Left lung (tissue), 10 donors: ENCODE results near the gene CHCHD3. TPM values are rescaled to one million over a fixed set of nuclear protein-coding genes. Genes with fewer than 3 reads are reported as not detected.

Source experiments
- ATAC-seq: fragments of 200-7000 bp; cut with Tn5 transposase; one replicate; pipeline ENCODE4 v1.9.1; 2020; ENCODE audit warnings: moderate library complexity
- DNase-seq, 4 donors: peaks; one replicate each; pipeline ENCODE4 v3.0.0-alpha.2; 2013 to 2020
- H3K27ac ChIP-seq, 2 donors: fragments of 200-600 bp; sonication (generic) in 1 of 2; one replicate each; pipeline versions ENCODE4 v1.5.0 to v1.8.0; 2020 to 2021
- H3K27me3 ChIP-seq, 2 donors: fragments of 200-600 bp; sonication (generic) in 1 of 2; one replicate each; pipeline versions ENCODE4 v1.5.0 to v1.8.0; 2020 to 2021
- H3K36me3 ChIP-seq, 2 donors: fragments of 200-600 bp; sonication (generic) in 1 of 2; one replicate each; pipeline versions ENCODE4 v1.5.0 to v1.8.0; 2020 to 2021
- H3K4me1 ChIP-seq, 2 donors: fragments of 200-600 bp; one replicate each; pipeline ENCODE4 v1.8.0; 2021
- H3K4me3 ChIP-seq, 2 donors: fragments of 200-600 bp; sonication (generic) in 1 of 2; one replicate each; pipeline versions ENCODE4 v1.5.0 to v1.8.0; 2020 to 2021; ENCODE audit warnings: mild to moderate bottlenecking in 1 of 2
- H3K9me3 ChIP-seq, 2 donors: fragments of 200-600 bp; sonication (generic) in 1 of 2; one replicate each; pipeline versions ENCODE4 v1.5.0 to v1.8.0; 2020 to 2021
- intact Hi-C, 2 donors: fragments of 100-400 bp; cut with DNase I; formaldehyde crosslinking; loops; one replicate each; pipeline versions ENCODE4 v1.11.2 to v1.14.2; 2022
- polyA plus RNA-seq, 6 donors: library from polyadenylated mRNA; unstranded; fragments of 120-200 nt; gene quantifications; one replicate each; pipeline ENCODE4 v1.2.1, GENCODE V29; 2013; ENCODE audit not compliant: insufficient read length in 6 of 6
- total RNA-seq, 2 donors: library from RNA; stranded (reverse); fragmentation: NEBNext Ultra II Directional; extraction: Animal tissue kit (Norgen Biotek cat#: 25700); gene quantifications; one replicate each; pipeline ENCODE4 v1.2.1, GENCODE V29; 2021
- TF ChIP-seq, protein P1 (sequence below), 2 donors: fragments of 200-600 bp; sonication (generic) in 1 of 2; IDR thresholded peaks; one replicate each; pipeline versions ENCODE4 v1.5.0 to v1.8.0; 2021; ENCODE audit warnings: antibody characterized with exemption in 2 of 2
- donor health status: DM: no; HTN: yes; CAD: no.
- donor health status: DM: no; HTN: no; CAD: no.

The CHCHD3 gene
- total and polyA plus RNA-seq, 8 donors = 45.4 to 58.9 (median 54.5) TPM

DNA sequence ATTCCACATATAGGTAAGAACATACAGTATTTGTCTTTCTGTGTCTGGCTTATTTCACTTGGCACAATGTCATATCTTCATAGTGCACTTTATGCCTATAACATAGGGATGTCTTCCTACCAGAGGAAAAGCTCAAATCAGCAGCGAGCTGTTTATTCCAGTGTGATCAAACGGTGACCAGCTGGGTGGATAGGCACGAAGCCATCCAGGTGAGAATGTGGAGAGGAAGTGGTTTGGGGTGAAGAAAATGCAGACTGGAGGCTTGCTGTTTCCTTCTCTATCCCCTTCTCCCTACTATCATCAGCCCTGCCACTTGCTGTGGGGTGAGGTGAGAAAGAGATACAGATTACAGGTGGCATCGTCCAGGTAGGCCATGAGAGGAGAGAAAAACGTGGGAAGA, 52.4 kb downstream of the CHCHD3 start:
- DNase-seq = no peak
- H3K27ac ChIP-seq = no peak overlapping the region
- intact Hi-C loops = no loop called here

DNA sequence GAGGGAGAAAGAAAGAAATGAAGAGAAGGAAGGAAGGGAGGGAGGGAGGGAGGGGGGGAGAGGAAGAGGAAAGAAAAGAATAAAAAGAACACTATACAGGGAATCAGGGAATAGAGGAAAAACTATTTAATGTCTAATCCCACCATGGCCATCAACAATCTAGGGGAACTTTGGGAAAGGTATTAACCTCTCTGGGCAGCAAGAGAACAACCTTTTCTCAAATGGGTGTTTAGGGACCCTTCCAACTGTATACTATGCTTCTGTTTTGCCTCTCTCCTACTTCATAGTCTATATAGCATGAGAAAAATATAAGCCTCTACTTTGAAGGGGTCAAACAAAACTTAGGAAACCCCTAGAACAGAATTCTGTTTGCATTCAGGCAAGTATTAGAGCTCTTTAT, 54.5 kb downstream of the CHCHD3 start:
- ATAC-seq (no peak), DNase-seq (no peak)
- TF ChIP-seq, protein P1, sequence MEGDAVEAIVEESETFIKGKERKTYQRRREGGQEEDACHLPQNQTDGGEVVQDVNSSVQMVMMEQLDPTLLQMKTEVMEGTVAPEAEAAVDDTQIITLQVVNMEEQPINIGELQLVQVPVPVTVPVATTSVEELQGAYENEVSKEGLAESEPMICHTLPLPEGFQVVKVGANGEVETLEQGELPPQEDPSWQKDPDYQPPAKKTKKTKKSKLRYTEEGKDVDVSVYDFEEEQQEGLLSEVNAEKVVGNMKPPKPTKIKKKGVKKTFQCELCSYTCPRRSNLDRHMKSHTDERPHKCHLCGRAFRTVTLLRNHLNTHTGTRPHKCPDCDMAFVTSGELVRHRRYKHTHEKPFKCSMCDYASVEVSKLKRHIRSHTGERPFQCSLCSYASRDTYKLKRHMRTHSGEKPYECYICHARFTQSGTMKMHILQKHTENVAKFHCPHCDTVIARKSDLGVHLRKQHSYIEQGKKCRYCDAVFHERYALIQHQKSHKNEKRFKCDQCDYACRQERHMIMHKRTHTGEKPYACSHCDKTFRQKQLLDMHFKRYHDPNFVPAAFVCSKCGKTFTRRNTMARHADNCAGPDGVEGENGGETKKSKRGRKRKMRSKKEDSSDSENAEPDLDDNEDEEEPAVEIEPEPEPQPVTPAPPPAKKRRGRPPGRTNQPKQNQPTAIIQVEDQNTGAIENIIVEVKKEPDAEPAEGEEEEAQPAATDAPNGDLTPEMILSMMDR (IDR thresholded peaks at IDR 0.05) = no peak
- no peaks in the 10 kb centered on the region for H3K9me3 ChIP-seq
- H3K4me1 ChIP-seq = no peaks in the 10 kb centered on the region
- H3K4me3 ChIP-seq = no peak overlapping the region
- intact Hi-C loops = no loop called here
- H3K27ac ChIP-seq = no peak overlapping the region
- no peaks in the 10 kb centered on the region for H3K27me3 ChIP-seq
- H3K36me3 ChIP-seq = no peaks in the 10 kb centered on the region

More for the DNA sequence above, 52.4 kb downstream of the CHCHD3 start:
- Histone ChIP-seq H3K27me3 (no peaks in the 10 kb centered on the region), H3K36me3 (no peaks in the 10 kb centered on the region), H3K4me3 (no peak overlapping the region), H3K9me3 (no peaks in the 10 kb centered on the region), H3K4me1 (no peaks in the 10 kb centered on the region)
- ATAC-seq = no peak
- TF ChIP-seq, protein P1 (IDR thresholded peaks at IDR 0.05) = no peak

DNA sequence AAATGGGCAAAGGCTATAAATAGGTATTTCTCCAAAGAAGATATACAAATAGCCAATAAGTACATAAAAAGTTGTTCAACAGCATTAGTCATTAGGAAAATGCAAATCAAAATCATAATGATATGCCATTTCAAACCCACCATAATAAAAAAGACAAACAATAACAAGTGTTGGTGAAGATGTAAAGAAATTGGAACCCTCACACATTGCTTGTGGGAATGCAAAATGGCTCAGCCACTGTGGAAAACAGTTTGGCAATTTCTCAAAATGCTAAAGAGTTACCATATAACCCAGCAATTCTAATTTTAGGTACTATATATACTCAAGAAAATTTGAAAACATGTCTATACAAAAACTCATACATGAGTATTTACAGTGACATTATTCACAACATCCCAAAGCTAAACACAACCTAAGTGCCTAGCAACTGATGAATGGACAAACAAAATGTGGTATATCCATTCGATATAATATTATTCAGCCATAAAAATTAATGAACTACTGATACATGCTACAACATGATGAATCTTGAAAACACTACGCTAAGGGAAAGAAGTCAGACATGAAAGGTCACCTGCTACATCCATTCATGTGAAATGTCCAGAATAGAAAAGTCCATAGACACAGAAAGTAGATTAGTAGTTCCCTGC, 55.6 kb downstream of the CHCHD3 start:
- Histone ChIP-seq H3K4me3 (no peak overlapping the region), H3K27ac (no peak overlapping the region), H3K36me3 (peaks cover 0 to 9% of the 10 kb centered on the region in 2 donors), H3K9me3 (no peaks in the 10 kb centered on the region), H3K27me3 (no peaks in the 10 kb centered on the region), H3K4me1 (no peaks in the 10 kb centered on the region)
- TF ChIP-seq, protein P1 (IDR thresholded peaks at IDR 0.05) = no peak
- ATAC-seq (no peak), DNase-seq (no peak)
- intact Hi-C loops = no loop called here

DNA sequence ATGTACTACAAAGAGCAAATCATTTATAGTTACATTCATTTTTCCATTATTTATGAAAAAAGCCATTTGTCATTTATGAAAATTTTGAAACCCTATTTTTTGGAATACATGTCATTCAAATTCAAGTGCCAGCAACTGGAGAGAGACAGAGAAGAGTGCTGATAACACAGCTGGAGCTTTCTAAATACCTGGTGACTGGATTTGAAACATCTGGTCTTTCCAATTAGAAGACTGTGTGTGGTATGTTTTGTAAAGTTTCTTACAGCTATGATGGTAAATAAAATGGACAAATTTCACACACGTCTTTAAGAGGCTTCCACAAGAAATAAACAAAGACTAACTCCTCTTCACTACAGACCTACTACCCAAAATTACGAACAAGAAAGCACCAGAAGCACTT, 56.8 kb downstream of the CHCHD3 start:
- Histone ChIP-seq H3K27me3 (no peaks in the 10 kb centered on the region), H3K4me3 (no peak overlapping the region), H3K9me3 (no peaks in the 10 kb centered on the region), H3K27ac (no peak overlapping the region), H3K4me1 (no peaks in the 10 kb centered on the region), H3K36me3 (peaks cover 0 to 9% of the 10 kb centered on the region in 2 donors)
- peak in 2 of 4 donors; percentile 30 to 32 for DNase-seq
- ATAC-seq = no peak
- intact Hi-C loops = no loop called here
- TF ChIP-seq, protein P1 (IDR thresholded peaks at IDR 0.05) = no peak

GRCh38 chr7:133024596-133024995, 57.3 kb downstream of the CHCHD3 start:
- ATAC-seq (peak; percentile 71), DNase-seq (peak in 1 of 4 donors; percentile 7)
- no peak overlapping the region for H3K27ac ChIP-seq
- no peak overlapping the region for H3K4me3 ChIP-seq
- no peaks in the 10 kb centered on the region for H3K27me3 ChIP-seq
- H3K36me3 ChIP-seq = peaks cover 0 to 9% of the 10 kb centered on the region in 2 donors
- no peaks in the 10 kb centered on the region for H3K4me1 ChIP-seq
- intact Hi-C loops = no loop called here
- H3K9me3 ChIP-seq = no peaks in the 10 kb centered on the region
- TF ChIP-seq, protein P1 (IDR thresholded peaks at IDR 0.05) = no peak
